GM18951 (cell line): ENCODE results near the gene SIGLEC9.

ENCODE experiments used
- POLR2A ChIP-seq: IDR thresholded peaks from 4 replicates; pipeline ENCODE4 v1.6.1; 2011; ENCODE audit warnings: mild to moderate bottlenecking; ENCODE audit not compliant: insufficient read length, insufficient read depth; ENCODE audit errors: extremely low read depth
- in situ Hi-C: fragments of 300-500 bp; cut with MboI; formaldehyde crosslinking; loops from one replicate; pipeline ENCODE4 v1.12.0; 2022; ENCODE audit warnings: low sequenced_read_pairs, mixed read lengths, inconsistent platforms; ENCODE audit not compliant: unreplicated experiment

SIGLEC9 gene

GRCh38 chr19:51091126-51091525 is 33.6 kb upstream of the SIGLEC9 start:
- TF ChIP-seq POLR2A: no peak
- in situ Hi-C loops: no loop called here

DNA sequence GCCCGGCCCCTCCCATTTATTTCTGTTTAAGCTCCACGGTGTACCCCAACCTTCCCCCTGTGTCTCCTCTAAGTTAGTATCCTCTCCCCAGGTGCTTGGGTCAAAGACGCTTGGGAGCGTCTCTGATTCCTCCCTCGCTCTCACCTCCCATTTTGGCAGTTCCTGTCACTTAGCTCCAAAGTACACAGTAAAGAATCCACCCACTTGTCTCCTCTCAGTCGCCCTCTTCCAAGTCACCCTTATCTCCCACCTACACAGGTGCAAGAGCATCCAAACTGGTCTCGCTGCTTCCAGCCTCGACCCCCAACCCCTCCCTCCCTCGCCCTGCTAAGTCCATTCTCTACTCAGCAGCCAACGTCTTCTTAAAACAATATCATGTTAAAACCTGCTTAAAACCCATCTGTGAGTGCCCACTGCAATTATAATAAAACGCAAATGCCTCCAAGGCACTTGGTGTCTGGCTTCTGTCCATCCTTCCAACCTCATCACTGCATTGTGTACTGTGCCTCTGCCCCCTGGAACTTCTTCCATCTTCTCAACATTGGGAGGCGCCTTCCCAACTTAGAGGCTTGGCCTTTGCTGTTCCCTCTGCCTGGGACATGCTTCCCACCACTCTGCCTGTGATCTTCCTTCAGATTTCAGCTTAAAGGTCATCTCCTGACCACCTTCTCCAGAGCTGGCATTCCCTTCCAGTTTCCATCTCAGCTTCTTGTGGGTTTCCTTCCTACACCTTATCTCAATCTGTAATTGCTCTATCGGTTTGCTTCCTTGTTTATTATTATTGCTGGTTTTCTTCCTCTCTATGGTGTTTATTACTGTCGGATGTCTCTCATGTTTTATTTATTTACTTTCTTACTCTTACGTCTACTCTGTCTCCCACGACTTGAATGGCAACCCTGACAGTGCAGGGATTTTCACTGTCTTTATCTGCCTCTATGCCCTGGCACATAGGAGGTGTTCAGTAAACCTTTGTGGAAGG is 32.5 kb upstream of the SIGLEC9 start:
- TF ChIP-seq POLR2A: no peak
- in situ Hi-C loops: no loop called here

GRCh38 chr19:51093101-51093500 is 31.6 kb upstream of the SIGLEC9 start:
- no peak for TF ChIP-seq POLR2A
- in situ Hi-C loops: no loop called here

DNA sequence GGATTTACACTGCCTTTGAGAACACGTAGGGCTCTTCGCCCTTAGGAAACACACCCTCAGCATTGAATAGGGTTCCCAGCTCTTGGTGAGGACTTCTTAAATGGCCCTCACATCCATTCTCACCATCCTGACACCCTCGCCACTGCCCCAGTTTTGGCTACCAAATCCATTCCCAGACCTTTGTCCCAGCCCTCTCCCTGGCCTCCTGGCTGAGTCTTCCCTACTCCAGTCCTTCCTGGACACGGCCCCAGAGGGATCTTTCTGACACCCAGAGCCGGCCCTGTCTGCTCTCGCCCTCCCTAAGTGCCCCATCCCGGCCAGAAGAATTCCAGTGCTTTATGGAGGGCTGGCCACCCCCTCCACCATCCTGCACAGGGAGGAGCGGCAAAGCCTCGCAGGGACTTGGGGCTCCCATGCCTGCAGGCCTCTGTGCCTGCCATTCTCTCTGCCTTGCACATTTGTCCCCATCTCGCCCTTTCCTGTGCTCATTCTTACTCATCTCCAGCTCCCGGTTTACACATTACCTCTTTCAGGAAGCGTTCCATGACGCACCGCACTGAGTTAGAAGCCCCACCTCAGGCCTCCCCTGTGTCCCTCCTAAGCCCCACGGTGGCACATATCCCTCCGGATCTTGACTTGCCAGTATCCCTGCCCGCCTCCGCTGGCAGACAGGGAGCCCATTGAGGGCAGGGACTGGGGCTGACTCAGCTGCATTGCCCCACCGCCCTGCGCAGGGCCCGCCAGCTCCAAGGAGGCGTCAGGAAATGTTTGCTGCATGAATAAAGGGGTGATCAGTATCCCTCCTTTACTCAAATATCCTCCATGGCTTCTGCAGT is 31.0 kb upstream of the SIGLEC9 start:
- in situ Hi-C loops: no loop called here
- TF ChIP-seq POLR2A: no peak

DNA sequence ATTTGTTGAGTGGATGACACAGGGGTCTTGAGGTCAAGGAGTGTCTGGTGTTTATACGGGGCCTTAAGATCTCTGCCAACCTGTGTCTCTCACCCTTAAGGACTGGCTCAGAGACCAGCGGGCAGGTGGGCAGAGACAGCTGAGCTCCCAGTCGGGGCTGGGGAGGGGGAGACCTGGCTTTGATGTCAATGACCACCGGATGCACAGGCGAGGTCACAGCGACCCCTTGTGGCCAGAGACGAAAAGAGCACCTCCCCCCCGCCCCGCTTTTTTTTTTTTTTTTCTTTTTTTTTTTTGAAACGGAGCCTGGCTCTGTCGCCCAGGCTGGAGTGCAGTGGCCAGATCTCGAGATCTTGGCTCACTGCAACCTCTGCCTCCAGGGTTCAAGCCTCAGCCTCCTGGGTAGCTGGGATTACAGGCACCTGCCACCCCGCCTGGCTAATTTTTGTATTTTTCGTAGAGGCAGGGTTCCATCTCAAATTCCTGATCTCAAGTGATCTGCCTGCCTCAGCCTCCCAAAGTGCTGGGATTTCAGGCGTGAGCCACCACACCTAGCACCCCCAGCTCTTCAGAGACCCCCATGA is 29.9 kb upstream of the SIGLEC9 start:
- in situ Hi-C loops: no loop called here
- no peak for TF ChIP-seq POLR2A

DNA sequence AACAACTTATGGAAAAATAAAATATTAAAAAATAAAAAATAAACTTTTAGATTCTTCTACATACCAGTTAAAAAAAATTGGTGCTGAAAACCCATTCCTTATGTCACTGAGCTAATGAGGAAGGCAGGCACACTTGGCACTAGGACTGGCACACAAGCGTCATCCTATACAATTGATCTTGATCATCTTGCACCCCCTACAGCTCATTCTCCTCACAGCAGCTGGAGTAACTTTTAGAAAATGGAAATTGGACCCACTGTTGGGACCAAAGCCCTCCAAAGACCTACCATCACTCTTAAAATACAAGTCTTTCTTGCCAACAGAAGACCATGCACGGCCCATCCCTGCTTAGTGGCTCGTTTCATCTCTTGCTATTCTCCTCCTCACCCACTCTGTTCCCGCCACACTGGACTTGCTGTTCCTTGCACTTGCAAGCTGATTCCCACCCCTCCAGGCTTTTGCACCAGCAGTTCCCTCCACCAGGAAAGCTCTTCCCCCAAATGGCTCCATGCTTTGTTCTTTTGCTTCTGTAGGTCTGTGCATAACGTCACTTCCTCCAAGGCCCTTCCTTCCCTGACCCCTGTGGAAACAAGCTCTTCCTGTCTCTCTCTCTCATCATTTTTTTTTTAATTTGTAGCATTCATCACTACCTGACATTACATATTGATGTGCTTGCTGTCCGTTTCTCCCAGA is 28.1 kb upstream of the SIGLEC9 start:
- no peak for TF ChIP-seq POLR2A
- in situ Hi-C loops: no loop called here

DNA sequence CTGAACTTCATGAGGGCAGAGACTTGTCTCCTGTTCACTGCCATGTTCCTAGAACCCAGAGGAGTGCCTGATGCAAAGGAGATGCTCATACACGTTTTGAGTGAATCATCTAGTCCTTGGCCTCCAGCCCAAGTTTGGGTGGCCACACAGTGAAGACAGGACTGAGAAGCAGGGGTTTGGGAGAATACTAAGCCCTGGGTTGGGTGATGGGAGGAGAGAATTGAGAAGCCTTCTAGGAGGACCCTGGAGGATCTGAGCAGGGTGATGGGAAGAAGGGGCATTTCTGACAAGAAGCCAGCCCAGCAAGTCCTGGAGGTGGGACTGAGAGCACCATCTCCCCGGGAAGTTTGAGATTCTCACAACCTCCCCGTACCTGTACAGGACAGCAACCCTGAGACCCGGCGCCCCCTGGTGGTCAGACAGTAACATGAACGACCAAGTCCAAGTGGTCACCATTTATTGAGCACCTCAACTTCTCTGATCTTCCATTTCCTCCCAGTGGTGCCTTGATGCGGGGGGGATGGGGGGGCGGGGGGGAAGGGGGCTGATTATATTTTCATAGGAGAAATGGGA is 27.5 kb upstream of the SIGLEC9 start:
- TF ChIP-seq POLR2A: no peak
- in situ Hi-C loops: no loop called here

DNA sequence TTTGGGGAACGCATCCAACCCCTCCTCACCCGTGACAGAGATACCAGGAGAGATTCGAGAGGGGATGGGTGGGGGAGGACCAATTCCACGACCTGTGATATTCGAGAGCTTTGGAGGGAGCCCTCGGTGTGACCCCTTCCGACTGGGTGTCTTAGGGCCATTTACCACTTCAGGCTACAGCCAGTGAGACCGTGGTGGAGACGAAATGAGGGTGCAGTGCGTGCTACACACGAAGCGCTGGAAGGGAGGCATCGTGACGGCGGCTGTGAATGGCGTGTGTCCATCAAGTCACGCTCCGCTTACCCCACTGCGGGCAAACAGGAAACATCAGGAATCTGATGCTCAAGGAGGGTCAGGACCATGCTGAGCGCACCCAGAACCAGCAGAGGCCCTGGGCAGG is 26.9 kb upstream of the SIGLEC9 start:
- in situ Hi-C loops: no loop called here
- no peak for TF ChIP-seq POLR2A

GRCh38 chr19:51098365-51099046 is 26.2 kb upstream of the SIGLEC9 start:
- in situ Hi-C loops: no loop called here
- TF ChIP-seq POLR2A: no peak

- in situ Hi-C loops: no loop called here
These were observed 25.7 kb upstream of the SIGLEC9 start for GRCh38 chr19:51099047-51099382.

GRCh38 chr19:51100601-51101000 is 24.1 kb upstream of the SIGLEC9 start:
- in situ Hi-C loops: no loop called here
- no peak for TF ChIP-seq POLR2A

More at GRCh38 chr19:51099047-51099382, 25.7 kb upstream of the SIGLEC9 start:
- TF ChIP-seq POLR2A: no peak
